Measurements from ENCODE around the gene MYH14.

Gene MYH14

GRCh38 chr19:50203281-50204080, at the start of gene MYH14:
TSS of gene MYH14 (plus strand) at chr19:50203622. CDS start at chr19:50210366, 6,744 bp downstream.
- in situ Hi-C loops (cut with HindIII; ENCODE audit: low pct_ligation_motif_present, low pct_unique_long_range_greater_than_20kb, low sequenced_read_pairs): no loop called here
- no peak for DNase-seq

GRCh38 chr19:50154529-50154928, 48.9 kb upstream of the MYH14 start:
- in situ Hi-C loops (cut with HindIII; ENCODE audit: low pct_ligation_motif_present, low pct_unique_long_range_greater_than_20kb, low sequenced_read_pairs): no loop called here

GRCh38 chr19:50155520-50156109, 47.8 kb upstream of the MYH14 start:
- in situ Hi-C loops (cut with HindIII; ENCODE audit: low pct_ligation_motif_present, low pct_unique_long_range_greater_than_20kb, low sequenced_read_pairs): no loop called here
- no peak for DNase-seq

More at GRCh38 chr19:50154529-50154928, 48.9 kb upstream of the MYH14 start:
- no peak for DNase-seq

DNA sequence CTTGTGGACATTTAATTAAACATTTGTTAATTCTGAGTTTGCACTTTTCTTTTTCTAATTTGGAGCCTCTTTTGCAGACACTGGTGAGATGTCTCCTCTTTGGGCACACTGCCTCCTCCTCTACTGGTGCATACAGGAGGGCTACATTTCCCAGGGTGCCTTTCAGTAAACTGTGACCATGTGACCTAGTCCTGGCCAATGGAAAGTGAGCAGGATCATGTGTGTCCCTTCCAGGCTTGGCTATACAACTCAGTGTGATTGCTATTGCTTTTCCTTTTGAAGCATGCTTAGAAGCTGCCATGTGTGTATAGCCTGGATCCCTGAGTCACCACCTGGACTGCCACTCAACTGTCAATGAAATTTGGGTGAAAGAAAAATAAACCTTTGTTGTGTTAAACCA, 44.8 kb upstream of the MYH14 start:
- in situ Hi-C loops (cut with HindIII; ENCODE audit: low pct_ligation_motif_present, low pct_unique_long_range_greater_than_20kb, low sequenced_read_pairs): no loop called here
- DNase-seq: no peak

DNA sequence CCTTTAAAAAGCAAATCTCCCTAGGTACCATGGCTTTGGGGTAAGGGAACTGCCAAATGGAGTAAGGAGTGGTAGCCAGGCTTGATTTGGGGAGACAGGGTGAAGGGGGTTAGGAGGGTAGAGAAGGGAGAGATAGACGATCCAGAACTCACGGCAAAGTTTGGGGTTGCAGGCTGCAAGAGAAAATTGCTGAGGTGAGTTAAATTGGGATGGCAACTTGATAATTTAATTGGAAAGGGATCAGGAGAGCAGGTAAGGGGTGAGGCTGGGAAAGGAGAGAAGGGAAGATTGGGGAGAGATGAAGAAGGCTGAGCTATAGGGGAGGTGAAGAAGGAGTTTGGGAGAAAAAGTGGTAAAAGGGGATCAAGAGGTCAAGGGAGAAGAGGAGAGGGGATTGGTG, 44.3 kb upstream of the MYH14 start:
- in situ Hi-C loops (cut with HindIII; ENCODE audit: low pct_ligation_motif_present, low pct_unique_long_range_greater_than_20kb, low sequenced_read_pairs): no loop called here
- DNase-seq: no peak

- no peak for DNase-seq
- in situ Hi-C loops (cut with HindIII; ENCODE audit: low pct_ligation_motif_present, low pct_unique_long_range_greater_than_20kb, low sequenced_read_pairs): no loop called here
Measured at GRCh38 chr19:50162988-50163387, 40.4 kb upstream of the MYH14 start, which contains the start of gene IZUMO2. TSS of gene IZUMO2 (minus strand) at chr19:50163281. CDS start at chr19:50163194, 87 bp downstream.

DNA sequence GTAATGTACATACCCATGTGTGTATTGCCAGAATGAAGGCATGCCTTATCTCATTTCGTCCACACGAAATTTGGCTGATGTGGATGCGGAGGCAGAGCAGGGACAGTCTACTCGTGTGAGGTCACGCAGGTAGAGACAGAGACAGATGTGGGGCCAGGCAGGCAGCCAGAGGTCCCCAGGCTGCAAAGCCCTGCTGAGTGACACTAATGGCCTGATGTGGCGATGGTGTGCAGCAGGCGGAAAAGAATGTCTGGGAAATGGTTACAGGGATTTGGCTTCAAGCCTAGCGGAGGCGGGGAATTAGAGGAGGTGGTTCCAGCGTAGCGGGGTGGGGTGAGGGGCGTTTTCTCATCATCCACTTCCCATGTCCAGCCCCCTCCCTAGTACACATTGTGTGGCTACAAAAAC, 36.1 kb upstream of the MYH14 start:
- in situ Hi-C loops (cut with HindIII; ENCODE audit: low pct_ligation_motif_present, low pct_unique_long_range_greater_than_20kb, low sequenced_read_pairs): no loop called here
- no peak for DNase-seq

- DNase-seq: no peak
- in situ Hi-C loops (cut with HindIII; ENCODE audit: low pct_ligation_motif_present, low pct_unique_long_range_greater_than_20kb, low sequenced_read_pairs): no loop called here
Measured at GRCh38 chr19:50171752-50172151, 31.7 kb upstream of the MYH14 start.

- in situ Hi-C loops (cut with HindIII; ENCODE audit: low pct_ligation_motif_present, low pct_unique_long_range_greater_than_20kb, low sequenced_read_pairs): no loop called here
- DNase-seq: no peak
Measured at GRCh38 chr19:50172726-50173125, 30.7 kb upstream of the MYH14 start.

DNA sequence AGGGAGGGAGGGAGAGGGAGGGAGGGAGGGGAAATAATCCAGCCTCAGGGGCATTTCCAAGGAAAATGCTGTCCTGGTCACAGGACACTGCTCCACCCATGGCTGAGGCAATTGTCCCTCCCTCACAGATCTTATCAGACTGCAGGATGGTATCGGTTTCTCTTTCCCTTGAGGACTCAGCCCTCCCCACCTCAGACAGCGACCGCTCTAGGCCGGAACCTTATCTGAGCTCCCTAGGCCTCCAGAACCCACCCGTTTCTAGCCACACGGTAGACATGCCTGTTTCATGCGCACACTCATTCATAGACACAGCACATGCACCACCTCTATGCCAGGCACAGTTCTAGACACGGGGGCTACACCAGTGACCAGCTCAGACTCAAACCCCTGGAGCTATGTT, 30.3 kb upstream of the MYH14 start:
- DNase-seq: no peak
- in situ Hi-C loops (cut with HindIII; ENCODE audit: low pct_ligation_motif_present, low pct_unique_long_range_greater_than_20kb, low sequenced_read_pairs): no loop called here

DNA sequence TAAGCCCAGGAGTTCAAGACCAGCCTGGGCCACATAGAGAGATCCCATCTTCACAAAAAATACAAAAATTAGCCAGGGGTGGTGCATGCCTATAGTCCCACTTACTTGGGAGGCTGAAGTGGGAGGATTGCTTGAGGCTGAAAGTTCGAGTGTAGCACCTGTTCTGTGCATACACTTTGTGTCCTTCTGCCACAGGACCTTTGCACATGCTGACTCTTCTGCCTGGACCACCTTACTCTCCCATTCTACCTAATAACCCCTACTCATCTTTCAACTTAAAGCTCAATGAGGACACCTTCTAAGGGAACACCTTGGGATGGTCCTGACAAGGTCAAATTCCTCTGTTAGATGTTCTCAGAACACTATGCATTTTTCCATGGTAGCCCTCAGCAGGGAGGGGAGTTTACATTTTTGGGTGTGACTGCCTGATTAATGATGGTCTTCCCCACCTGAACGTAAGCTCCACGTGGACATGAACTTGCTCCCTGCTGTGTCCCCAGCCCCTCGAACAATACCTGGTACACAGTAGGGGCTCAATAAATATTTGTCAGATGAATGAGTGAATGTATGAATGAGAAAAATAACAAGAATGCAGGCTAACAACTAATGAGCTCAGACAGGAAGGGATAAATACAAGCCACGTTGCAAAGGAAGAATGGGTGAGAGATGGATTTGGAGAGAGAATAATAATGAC, 29.2 kb upstream of the MYH14 start:
- in situ Hi-C loops (cut with HindIII; ENCODE audit: low pct_ligation_motif_present, low pct_unique_long_range_greater_than_20kb, low sequenced_read_pairs): no loop called here
- no peak for DNase-seq

GRCh38 chr19:50175924-50176323, 27.5 kb upstream of the MYH14 start:
- DNase-seq: no peak
- in situ Hi-C loops (cut with HindIII; ENCODE audit: low pct_ligation_motif_present, low pct_unique_long_range_greater_than_20kb, low sequenced_read_pairs): no loop called here

- in situ Hi-C loops (cut with HindIII; ENCODE audit: low pct_ligation_motif_present, low pct_unique_long_range_greater_than_20kb, low sequenced_read_pairs): no loop called here
- DNase-seq: no peak
Measured at GRCh38 chr19:50176775-50177174, 26.6 kb upstream of the MYH14 start.

DNA sequence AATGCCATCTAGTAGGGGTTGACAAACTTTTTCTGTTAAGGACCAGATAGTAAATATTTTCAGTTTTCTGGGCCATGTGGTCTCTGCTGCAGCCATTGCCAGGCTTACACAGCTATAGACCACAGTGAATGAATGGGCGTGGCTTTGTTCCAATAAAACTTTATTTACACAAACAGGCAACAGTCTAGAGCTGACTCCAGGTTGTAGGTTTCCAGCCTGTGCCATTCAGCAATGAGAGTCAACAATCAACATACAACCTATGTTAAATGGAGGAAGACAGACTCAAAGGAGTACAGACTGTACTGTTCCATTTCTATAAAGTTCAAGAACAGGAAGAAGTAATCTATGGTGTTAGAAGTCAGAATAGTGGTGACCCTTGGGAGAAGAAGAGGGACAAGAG, 25.1 kb upstream of the MYH14 start:
- in situ Hi-C loops (cut with HindIII; ENCODE audit: low pct_ligation_motif_present, low pct_unique_long_range_greater_than_20kb, low sequenced_read_pairs): no loop called here
- DNase-seq: no peak

GRCh38 chr19:50178859-50179537, 24.4 kb upstream of the MYH14 start:
- in situ Hi-C loops (cut with HindIII; ENCODE audit: low pct_ligation_motif_present, low pct_unique_long_range_greater_than_20kb, low sequenced_read_pairs): no loop called here

GRCh38 chr19:50181121-50181520, 22.3 kb upstream of the MYH14 start:
- DNase-seq: no peak
- in situ Hi-C loops (cut with HindIII; ENCODE audit: low pct_ligation_motif_present, low pct_unique_long_range_greater_than_20kb, low sequenced_read_pairs): no loop called here

More at GRCh38 chr19:50178859-50179537, 24.4 kb upstream of the MYH14 start:
- DNase-seq: no peak

DNA sequence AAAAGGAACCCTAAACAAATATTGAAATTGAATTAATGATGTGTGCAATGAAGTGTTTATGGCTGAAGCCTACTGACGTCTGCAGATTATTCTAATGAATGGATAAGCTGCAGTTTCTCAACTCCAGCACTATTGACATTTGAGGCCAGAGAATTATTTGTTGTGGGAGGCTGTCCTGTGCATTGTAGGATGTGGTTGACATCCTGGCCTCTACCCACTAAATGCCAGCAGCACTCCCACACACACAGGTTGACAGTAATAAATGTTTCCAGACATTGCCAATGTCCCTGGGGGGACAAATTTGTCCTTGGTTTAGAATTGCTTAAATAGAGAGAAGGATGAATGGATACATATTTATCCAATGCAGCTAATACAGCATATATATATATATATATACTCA, 19.2 kb upstream of the MYH14 start:
- in situ Hi-C loops (cut with HindIII; ENCODE audit: low pct_ligation_motif_present, low pct_unique_long_range_greater_than_20kb, low sequenced_read_pairs): no loop called here
- DNase-seq: no peak

DNA sequence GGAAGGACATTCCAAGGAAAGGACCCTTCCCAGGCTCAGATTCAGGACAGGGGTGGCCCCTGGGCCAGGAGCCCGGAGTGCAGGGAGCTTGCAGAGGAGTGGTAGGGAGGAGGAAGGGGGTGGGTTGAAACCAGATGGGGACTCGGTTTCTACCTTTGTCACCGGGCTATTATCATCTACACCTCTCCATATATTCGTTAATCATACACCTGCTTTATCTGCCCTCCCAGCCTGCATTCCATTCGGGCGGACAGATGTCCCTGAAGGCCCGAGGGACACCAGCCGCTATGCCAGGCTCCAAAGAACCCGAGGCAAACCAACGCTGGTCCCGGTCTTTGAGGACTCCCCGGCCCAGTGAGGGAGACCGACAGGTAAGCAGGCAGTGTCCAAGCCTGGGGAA, 15.5 kb upstream of the MYH14 start:
- in situ Hi-C loops (cut with HindIII; ENCODE audit: low pct_ligation_motif_present, low pct_unique_long_range_greater_than_20kb, low sequenced_read_pairs): no loop called here
- no peak for DNase-seq

DNA sequence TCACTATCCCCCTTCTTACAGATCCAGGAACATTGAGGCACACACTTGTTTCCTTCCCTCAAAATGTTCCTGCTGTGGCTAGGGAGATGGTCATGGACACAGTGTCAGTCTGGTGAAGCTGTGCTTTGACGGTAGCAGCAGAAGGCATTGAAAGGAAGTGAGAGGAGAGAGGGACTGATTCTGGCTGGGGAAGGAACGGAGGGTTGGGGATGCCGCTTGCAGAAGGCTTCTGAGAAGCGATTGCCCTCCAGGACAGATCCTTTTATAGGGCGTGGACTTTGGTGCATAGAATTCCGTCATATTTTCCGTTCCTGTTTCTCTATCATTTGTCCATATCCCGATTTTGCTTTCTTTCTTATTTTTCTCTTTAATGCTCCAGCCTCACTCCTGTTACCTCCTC, 14.1 kb upstream of the MYH14 start:
- DNase-seq: no peak
- in situ Hi-C loops (cut with HindIII; ENCODE audit: low pct_ligation_motif_present, low pct_unique_long_range_greater_than_20kb, low sequenced_read_pairs): no loop called here
